Measurements from ENCODE around the gene KYAT1. TPM values are rescaled to one million over a fixed set of nuclear protein-coding genes. Genes with fewer than 3 reads are reported as not detected.

KYAT1 gene
- total and polyA plus RNA-seq, 8 donors: 0.58 to 25.7 (median 5.7) TPM

GRCh38 chr9:128898382-128898781 is 16.6 kb upstream of the KYAT1 start:
- TF ChIP-seq POLR2A (IDR thresholded peaks at IDR 0.05): no peak
- no peak for TF ChIP-seq CTCF (IDR thresholded peaks at IDR 0.05)
- TF ChIP-seq POLR2AphosphoS5 (IDR thresholded peaks at IDR 0.05): no peak
- TF ChIP-seq EP300 (IDR thresholded peaks at IDR 0.05): no peak
- Histone ChIP-seq H3K9me3 (no peaks in the 10 kb centered on the region), H3K4me3 (no peak overlapping the region), H3K4me1 (peaks cover 23 to 63% (median 43%) of the 10 kb centered on the region in 4 donors), H3K27me3 (no peaks in the 10 kb centered on the region), H3K27ac (peak overlapping the region; percentile 15 to 63 (median 44)), H3K36me3 (peaks cover 35 to 61% (median 56%) of the 10 kb centered on the region in 4 donors)
- DNase-seq: no peak
- WGBS, 5 donors: 71 to 88% (median 78%) methylated on average over 5 of the region's 5 CpGs
- intact Hi-C loops (cut with DNase I; ENCODE audit: low total_unique reads): no loop called here

GRCh38 chr9:128895556-128895955 is 13.8 kb upstream of the KYAT1 start:
- intact Hi-C loops (cut with DNase I; ENCODE audit: low total_unique reads): no loop called here
- Histone ChIP-seq H3K4me1 (peaks cover 29 to 64% (median 50%) of the 10 kb centered on the region in 4 donors), H3K36me3 (peaks cover 37 to 70% (median 60%) of the 10 kb centered on the region in 4 donors), H3K9me3 (no peaks in the 10 kb centered on the region), H3K27me3 (no peaks in the 10 kb centered on the region), H3K27ac (peak overlapping the region in 1 of 5 donors; percentile 7), H3K4me3 (no peak overlapping the region)
- 67 to 76% (median 74%) methylated on average over 4 of the region's 4 CpGs for WGBS, 5 donors
- DNase-seq: no peak
- no peak for TF ChIP-seq POLR2A (IDR thresholded peaks at IDR 0.05)
- no peak for TF ChIP-seq POLR2AphosphoS5 (IDR thresholded peaks at IDR 0.05)
- TF ChIP-seq EP300 (IDR thresholded peaks at IDR 0.05): no peak
- no peak for TF ChIP-seq CTCF (IDR thresholded peaks at IDR 0.05)

GRCh38 chr9:128894764-128895163 is 13.0 kb upstream of the KYAT1 start:
- TF ChIP-seq CTCF (IDR thresholded peaks at IDR 0.05): no peak
- TF ChIP-seq EP300 (IDR thresholded peaks at IDR 0.05): no peak
- TF ChIP-seq POLR2AphosphoS5 (IDR thresholded peaks at IDR 0.05): no peak
- no peak for TF ChIP-seq POLR2A (IDR thresholded peaks at IDR 0.05)
- Histone ChIP-seq H3K4me3 (no peak overlapping the region), H3K9me3 (no peaks in the 10 kb centered on the region), H3K4me1 (peaks cover 33 to 65% (median 52%) of the 10 kb centered on the region in 4 donors), H3K27me3 (no peaks in the 10 kb centered on the region), H3K36me3 (peaks cover 38 to 78% (median 65%) of the 10 kb centered on the region in 4 donors), H3K27ac (peak overlapping the region in 1 of 5 donors; percentile 9)
- 71 to 85% (median 75%) methylated on average over 2 of the region's 2 CpGs for WGBS, 5 donors
- intact Hi-C loops (cut with DNase I; ENCODE audit: low total_unique reads): no loop called here
- no peak for DNase-seq

- intact Hi-C loops (cut with DNase I; ENCODE audit: low total_unique reads): no loop called here
- H3K27me3 ChIP-seq: no peaks in the 10 kb centered on the region
- TF ChIP-seq POLR2A (IDR thresholded peaks at IDR 0.05) (no peak), EP300 (IDR thresholded peaks at IDR 0.05) (no peak), POLR2AphosphoS5 (IDR thresholded peaks at IDR 0.05) (no peak), CTCF (IDR thresholded peaks at IDR 0.05) (no peak)
- DNase-seq: no peak
- H3K9me3 ChIP-seq: no peaks in the 10 kb centered on the region
- 73 to 78% (median 77%) methylated on average over 8 of the region's 8 CpGs for WGBS, 5 donors
- H3K36me3 ChIP-seq: peaks cover 34 to 79% (median 67%) of the 10 kb centered on the region in 4 donors
- peaks cover 30 to 59% (median 45%) of the 10 kb centered on the region in 4 donors for H3K4me1 ChIP-seq
- H3K4me3 ChIP-seq: no peak overlapping the region
- peak overlapping the region; percentile 71 to 93 (median 86) for H3K27ac ChIP-seq
Observed at GRCh38 chr9:128893354-128893753, 11.6 kb upstream of the KYAT1 start.
